IMR-90 (cell line): ENCODE data around the gene RPS3. TPM values are rescaled to one million over a fixed set of nuclear protein-coding genes. Genes with fewer than 3 reads are reported as not detected.

Experiments
- ATAC-seq: fragments of 200-7000 bp; cut with Tn5 transposase; 2 replicates; pipeline ENCODE4 v1.9.1; 2020; ENCODE audit warnings: low read depth, mild to moderate bottlenecking, moderate library complexity
- BruUV-seq: library from RNA; stranded (reverse); fragments of 400-500 nt; replicated peaks from 2 replicates; lab custom pipeline; 2021; lab: Mats Ljungman, UMichigan
- CTCF ChIA-PET: fragments of 300-600 bp; formaldehyde crosslinking; extraction: SDS; loops from one replicate; lab custom pipeline; 2021; ENCODE audit warnings: antibody characterized with exemption; lab: Yijun Ruan, JAX
- POLR2A ChIA-PET: fragments of 300-600 bp; sonication (Branson Sonifier 250); formaldehyde crosslinking; loops from one replicate; lab custom pipeline; 2022; ENCODE audit warnings: antibody characterized with exemption; ENCODE audit not compliant: unreplicated experiment; lab: Charles Lee
- DNase-seq: peaks from one replicate; pipeline ENCODE4 v3.0.0; 2013
- H2AFZ ChIP-seq: replicated peaks from 2 replicates; pipeline ENCODE3; 2013; ENCODE audit warnings: low read length, mild to moderate bottlenecking; ENCODE audit not compliant: poor library complexity
- H2AK5ac ChIP-seq: 2 replicates; pipeline ENCODE4 v1.6.1; 2013; ENCODE audit warnings: low read depth, low read length, inconsistent platforms
- H2AK9ac ChIP-seq: replicated peaks from 2 replicates; pipeline ENCODE3; 2013; ENCODE audit warnings: mild to moderate bottlenecking, low read depth, low read length, moderate library complexity; ENCODE audit not compliant: poor library complexity
- H2BK120ac ChIP-seq: 2 replicates; pipeline ENCODE4 v1.6.1; 2013; ENCODE audit warnings: low read depth, low read length, inconsistent platforms
- H2BK15ac ChIP-seq: 3 replicates; pipeline ENCODE4 v1.6.1; 2013; ENCODE audit warnings: low read depth, low read length, inconsistent platforms
- H2BK20ac ChIP-seq: 2 replicates; pipeline ENCODE4 v1.6.1; 2013; ENCODE audit warnings: low read depth, mild to moderate bottlenecking, inconsistent platforms, low read length, moderate library complexity
- H2BK5ac ChIP-seq: 2 replicates; pipeline ENCODE4 v1.6.1; 2013; ENCODE audit warnings: mild to moderate bottlenecking, low read depth, low read length, inconsistent platforms; ENCODE audit not compliant: poor library complexity, severe bottlenecking
- H3K14ac ChIP-seq: replicated peaks from 2 replicates; pipeline ENCODE4 v1.6.1; 2013; ENCODE audit warnings: low read depth, low read length, inconsistent platforms
- H3K18ac ChIP-seq: 2 replicates; pipeline ENCODE4 v1.6.1; 2013; ENCODE audit warnings: low read depth, low read length, control low read depth
- H3K23ac ChIP-seq: 2 replicates; pipeline ENCODE4 v1.6.1; 2013; ENCODE audit warnings: low read depth, low read length, inconsistent platforms
- H3K27ac ChIP-seq: 2 replicates; pipeline ENCODE4 v1.5.1; 2013; ENCODE audit warnings: mild to moderate bottlenecking, control low read depth, low read length; ENCODE audit not compliant: insufficient read depth
- H3K27me3 ChIP-seq: 2 replicates; pipeline ENCODE4 v1.6.1; 2013; ENCODE audit warnings: low read length; ENCODE audit not compliant: control insufficient read depth, insufficient read depth
- H3K36me3 ChIP-seq: 2 replicates; pipeline ENCODE4 v1.6.1; 2013; ENCODE audit warnings: low read length, mixed read lengths; ENCODE audit not compliant: control insufficient read depth, insufficient read depth
- H3K4ac ChIP-seq: 2 replicates; pipeline ENCODE4 v1.6.1; 2013; ENCODE audit warnings: low read depth, low read length, inconsistent platforms
- H3K4me1 ChIP-seq: 2 replicates; pipeline ENCODE4 v1.6.1; 2013; ENCODE audit warnings: low read length, mixed read lengths; ENCODE audit not compliant: control insufficient read depth, insufficient read depth
- H3K4me2 ChIP-seq: 2 replicates; pipeline ENCODE4 v1.6.1; 2013; ENCODE audit warnings: low read depth, mild to moderate bottlenecking, control low read depth, low read length, moderate library complexity
- H3K4me3 ChIP-seq: 2 replicates; pipeline ENCODE4 v1.5.1; 2013; ENCODE audit warnings: low read depth, mild to moderate bottlenecking, control low read depth, low read length, moderate library complexity; ENCODE audit not compliant: insufficient read depth
- H3K56ac ChIP-seq: 2 replicates; pipeline ENCODE4 v1.6.1; 2013; ENCODE audit warnings: low read length, inconsistent platforms; ENCODE audit not compliant: insufficient read depth; ENCODE audit errors: extremely low read depth
- H3K79me1 ChIP-seq, 2 experiments: 2 replicates each; pipeline ENCODE4 v1.6.1; 2013; ENCODE audit warnings: low read length in 2 of 2, inconsistent platforms in 1 of 2, low read depth in 1 of 2
- H3K9ac ChIP-seq: 2 replicates; pipeline ENCODE4 v1.6.1; 2013; ENCODE audit warnings: low read depth, low read length, control low read depth
- H3K9me1 ChIP-seq: 2 replicates; pipeline ENCODE4 v1.6.1; 2013; ENCODE audit warnings: low read length, inconsistent platforms; ENCODE audit not compliant: insufficient read depth
- H3K9me3 ChIP-seq: 2 replicates; pipeline ENCODE4 v1.6.1; 2013; ENCODE audit warnings: low read length; ENCODE audit not compliant: control insufficient read depth, insufficient read depth
- H4K20me1 ChIP-seq: 2 replicates; pipeline ENCODE4 v1.6.1; 2013; ENCODE audit warnings: low read length, inconsistent platforms; ENCODE audit not compliant: insufficient read depth
- H4K5ac ChIP-seq: 2 replicates; pipeline ENCODE4 v1.6.1; 2013; ENCODE audit warnings: mild to moderate bottlenecking, low read depth, low read length, control low read depth
- H4K8ac ChIP-seq, 2 experiments: 2 replicates each; pipeline ENCODE4 v1.6.1; 2013; ENCODE audit warnings: low read depth in 2 of 2, low read length in 2 of 2, control low read depth in 1 of 2, inconsistent platforms in 1 of 2
- H4K91ac ChIP-seq: 2 replicates; pipeline ENCODE4 v1.6.1; 2013; ENCODE audit warnings: low read depth, low read length, inconsistent platforms; ENCODE audit not compliant: insufficient read depth
- BHLHE40 ChIP-seq: fragments of 150-350 bp; IDR thresholded peaks from 2 replicates; pipeline ENCODE4 v1.6.1; 2016; ENCODE audit warnings: mild to moderate bottlenecking, low read depth, low read length
- CEBPB ChIP-seq: IDR thresholded peaks from 2 replicates; pipeline ENCODE4 v1.6.1; 2012; ENCODE audit warnings: low read depth, low read length, improper control_type of control experiment
- CHD1 ChIP-seq: IDR thresholded peaks from 2 replicates; pipeline ENCODE4 v1.6.1; 2012; ENCODE audit warnings: low read depth, low read length, improper control_type of control experiment
- FOS ChIP-seq: fragments of 150-350 bp; IDR thresholded peaks from 2 replicates; pipeline ENCODE4 v1.6.1; 2016; ENCODE audit warnings: low read depth, low read length
- MAFK ChIP-seq: IDR thresholded peaks from 2 replicates; pipeline ENCODE4 v1.6.1; 2012; ENCODE audit warnings: low read depth, low read length, improper control_type of control experiment
- MAZ ChIP-seq: IDR thresholded peaks from 2 replicates; pipeline ENCODE4 v1.6.1; 2012; ENCODE audit warnings: low read depth, mild to moderate bottlenecking, low read length, improper control_type of control experiment, moderate library complexity, borderline replicate concordance
- MXI1 ChIP-seq: IDR thresholded peaks from 2 replicates; pipeline ENCODE4 v1.6.1; 2012; ENCODE audit warnings: low read depth, mild to moderate bottlenecking, low read length, moderate library complexity, borderline replicate concordance
- NFE2L2 ChIP-seq: fragments of 150-350 bp; IDR thresholded peaks from 2 replicates; pipeline ENCODE4 v1.6.1; 2016; ENCODE audit warnings: low read depth, mild to moderate bottlenecking, low read length
- POLR2A ChIP-seq: IDR thresholded peaks from 2 replicates; pipeline ENCODE4 v1.6.1; 2012; ENCODE audit warnings: mild to moderate bottlenecking, low read depth, low read length
- RAD21 ChIP-seq: IDR thresholded peaks from 2 replicates; pipeline ENCODE4 v1.6.1; 2012; ENCODE audit warnings: low read length, improper control_type of control experiment
- RCOR1 ChIP-seq: IDR thresholded peaks from 2 replicates; pipeline ENCODE4 v1.6.1; 2012; ENCODE audit warnings: mild to moderate bottlenecking, low read length, improper control_type of control experiment; ENCODE audit not compliant: insufficient replicate concordance
- SMC3 ChIP-seq: fragments of 150-350 bp; IDR thresholded peaks from 2 replicates; pipeline ENCODE4 v1.6.1; 2016; ENCODE audit warnings: low read depth, mild to moderate bottlenecking, antibody characterized with exemption, low read length, moderate library complexity
- WGBS, 2 experiments: methylation state at CpG; one replicate each; pipeline versions ENCODE4 v1.1.5 to v1.1.7; 2013; ENCODE audit warnings: missing lambda C conversion rate in 2 of 2; ENCODE audit not compliant: insufficient read length in 1 of 2; ENCODE audit errors: extremely low coverage in 2 of 2; 5-methylcytosine and 5-hydroxymethylcytosine counted together
- dilution Hi-C: fragments of 300-500 bp; cut with HindIII; formaldehyde crosslinking; loops from one replicate; pipeline ENCODE4 v1.14.3; 2018; ENCODE audit warnings: low sequenced_read_pairs; ENCODE audit not compliant: unreplicated experiment
- in situ Hi-C: fragments of 300-500 bp; cut with MboI; formaldehyde crosslinking; loops from 3 replicates; pipeline ENCODE4 v1.14.3; 2019; ENCODE audit warnings: low sequenced_read_pairs, inconsistent platforms, mixed read lengths
- intact Hi-C: fragments of 100-400 bp; cut with micrococcal nuclease; formaldehyde crosslinking; loops from 2 replicates; pipeline ENCODE4 v1.10.0; 2022
- polyA plus RNA-seq, 3 experiments: library from polyadenylated mRNA; depleted of rRNA; stranded (reverse); fragments of >200 nt; gene quantifications; 2 replicates each; pipeline ENCODE4 v1.2.3, GENCODE V29; 2012; ENCODE audit warnings: low replicate concordance in 1 of 3
- total RNA-seq: library from RNA; depleted of rRNA; stranded (reverse); fragments of >200 nt; gene quantifications from 2 replicates; pipeline ENCODE4 v1.2.3, GENCODE V29; 2012
- TF ChIP-seq, protein P1 (sequence below): fragments of 150-350 bp; IDR thresholded peaks from 2 replicates; pipeline ENCODE4 v1.6.1; 2016; ENCODE audit warnings: low read depth, mild to moderate bottlenecking, low read length, moderate library complexity, borderline replicate concordance
- TF ChIP-seq, protein P2 (sequence below): fragments of 150-350 bp; IDR thresholded peaks from 2 replicates; pipeline ENCODE4 v1.6.1; 2017; ENCODE audit warnings: mild to moderate bottlenecking, antibody characterized with exemption, low read length, low read depth
- TF ChIP-seq, protein P3 (sequence below): conservative IDR thresholded peaks from 2 replicates; pipeline ENCODE4 v1.5.1; 2012; ENCODE audit warnings: mild to moderate bottlenecking, low read depth, low read length, improper control_type of control experiment

The RPS3 gene
- total and polyA plus RNA-seq, 2 of the 4 experiments (the other 2 are of a cell fraction), result 2,360 to 2,477 TPM

DNA sequence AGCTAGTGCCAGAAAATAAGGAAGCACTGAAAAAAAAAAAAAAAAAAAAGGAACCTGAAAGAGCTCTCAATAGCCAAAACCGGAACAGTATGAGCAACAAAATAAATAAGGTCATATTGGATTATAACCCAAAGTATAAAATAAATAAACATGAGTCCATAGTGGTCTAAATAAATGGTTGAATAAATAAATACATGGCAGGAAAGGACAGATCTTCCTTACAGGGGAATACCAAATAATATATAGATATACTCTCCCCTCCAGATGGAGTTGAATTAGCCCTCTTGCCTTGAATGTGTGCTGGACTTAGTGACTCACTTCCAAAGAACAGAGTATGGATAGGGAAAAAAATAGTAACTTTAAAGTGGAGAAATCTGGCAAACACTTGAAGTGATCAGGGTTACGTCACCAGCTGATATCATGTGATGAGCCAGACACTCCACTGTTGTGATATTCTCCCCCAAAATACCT, 33.6 kb upstream of the RPS3 start:
- H2AK5ac ChIP-seq, result no peak overlapping the region
- no peak overlapping the region for H3K18ac ChIP-seq
- no peak overlapping the region for H3K4me2 ChIP-seq
- no peak overlapping the region for H2BK20ac ChIP-seq
- DNase-seq, result peak; percentile 84
- no peak overlapping the region for H3K27ac ChIP-seq
- no peaks in the 10 kb centered on the region for H3K36me3 ChIP-seq
- no peak overlapping the region for H3K9ac ChIP-seq
- dilution Hi-C loops, result no loop called here
- H3K9me1 ChIP-seq, result no peaks in the 10 kb centered on the region
- H2AK9ac ChIP-seq, result no peak overlapping the region
- ATAC-seq, result peak; percentile 85
- no peak overlapping the region for H3K14ac ChIP-seq
- H3K79me1 ChIP-seq, result no peaks in the 10 kb centered on the region
- H2BK120ac ChIP-seq, result no peak overlapping the region
- no peak overlapping the region for H4K5ac ChIP-seq
- in situ Hi-C loops, result no loop called here
- H2BK15ac ChIP-seq, result no peak overlapping the region; the same call in 2 of the 3 replicates
- peaks cover 16% of the 10 kb centered on the region for H3K27me3 ChIP-seq
- peaks cover 4% of the 10 kb centered on the region; the same call in 1 of the 2 replicates for H3K4me1 ChIP-seq
- no peak overlapping the region for H3K56ac ChIP-seq
- no peak overlapping the region for H2BK5ac ChIP-seq
- no TSS peak for BruUV-seq
- intact Hi-C loops, result no loop called here
- peaks cover 12% of the 10 kb centered on the region for H3K9me3 ChIP-seq
- POLR2A ChIA-PET, result interaction anchor here (0.6 kb wide), 1 partner anchor 63 kb away, joined by 5 read pairs; no protein-coding TSS in a partner anchor
- H2AFZ ChIP-seq, result no peak overlapping the region
- no peaks in the 10 kb centered on the region for H4K20me1 ChIP-seq
- H3K4ac ChIP-seq, result no peak overlapping the region
- TF ChIP-seq SMC3 (no peak), MAFK (no peak), CHD1 (no peak), MAZ (no peak), RAD21 (no peak), MXI1 (no peak), BHLHE40 (no peak), NFE2L2 (no peak), POLR2A (no peak), FOS (peak; percentile 9; the same call in 1 of the 2 replicates), CEBPB (peak; percentile 70), RCOR1 (no peak)
- TF ChIP-seq, protein P1, sequence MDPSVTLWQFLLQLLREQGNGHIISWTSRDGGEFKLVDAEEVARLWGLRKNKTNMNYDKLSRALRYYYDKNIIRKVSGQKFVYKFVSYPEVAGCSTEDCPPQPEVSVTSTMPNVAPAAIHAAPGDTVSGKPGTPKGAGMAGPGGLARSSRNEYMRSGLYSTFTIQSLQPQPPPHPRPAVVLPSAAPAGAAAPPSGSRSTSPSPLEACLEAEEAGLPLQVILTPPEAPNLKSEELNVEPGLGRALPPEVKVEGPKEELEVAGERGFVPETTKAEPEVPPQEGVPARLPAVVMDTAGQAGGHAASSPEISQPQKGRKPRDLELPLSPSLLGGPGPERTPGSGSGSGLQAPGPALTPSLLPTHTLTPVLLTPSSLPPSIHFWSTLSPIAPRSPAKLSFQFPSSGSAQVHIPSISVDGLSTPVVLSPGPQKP, result no peak
- TF ChIP-seq, protein P2, sequence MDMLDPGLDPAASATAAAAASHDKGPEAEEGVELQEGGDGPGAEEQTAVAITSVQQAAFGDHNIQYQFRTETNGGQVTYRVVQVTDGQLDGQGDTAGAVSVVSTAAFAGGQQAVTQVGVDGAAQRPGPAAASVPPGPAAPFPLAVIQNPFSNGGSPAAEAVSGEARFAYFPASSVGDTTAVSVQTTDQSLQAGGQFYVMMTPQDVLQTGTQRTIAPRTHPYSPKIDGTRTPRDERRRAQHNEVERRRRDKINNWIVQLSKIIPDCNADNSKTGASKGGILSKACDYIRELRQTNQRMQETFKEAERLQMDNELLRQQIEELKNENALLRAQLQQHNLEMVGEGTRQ, result peak; percentile 53
- TF ChIP-seq, protein P3, sequence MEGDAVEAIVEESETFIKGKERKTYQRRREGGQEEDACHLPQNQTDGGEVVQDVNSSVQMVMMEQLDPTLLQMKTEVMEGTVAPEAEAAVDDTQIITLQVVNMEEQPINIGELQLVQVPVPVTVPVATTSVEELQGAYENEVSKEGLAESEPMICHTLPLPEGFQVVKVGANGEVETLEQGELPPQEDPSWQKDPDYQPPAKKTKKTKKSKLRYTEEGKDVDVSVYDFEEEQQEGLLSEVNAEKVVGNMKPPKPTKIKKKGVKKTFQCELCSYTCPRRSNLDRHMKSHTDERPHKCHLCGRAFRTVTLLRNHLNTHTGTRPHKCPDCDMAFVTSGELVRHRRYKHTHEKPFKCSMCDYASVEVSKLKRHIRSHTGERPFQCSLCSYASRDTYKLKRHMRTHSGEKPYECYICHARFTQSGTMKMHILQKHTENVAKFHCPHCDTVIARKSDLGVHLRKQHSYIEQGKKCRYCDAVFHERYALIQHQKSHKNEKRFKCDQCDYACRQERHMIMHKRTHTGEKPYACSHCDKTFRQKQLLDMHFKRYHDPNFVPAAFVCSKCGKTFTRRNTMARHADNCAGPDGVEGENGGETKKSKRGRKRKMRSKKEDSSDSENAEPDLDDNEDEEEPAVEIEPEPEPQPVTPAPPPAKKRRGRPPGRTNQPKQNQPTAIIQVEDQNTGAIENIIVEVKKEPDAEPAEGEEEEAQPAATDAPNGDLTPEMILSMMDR, result no peak
- whole genome bisulfite sequencing, 2 experiments, result no CpG with 5 or more reads among the region's 2 CpGs
- H4K91ac ChIP-seq, result no peak overlapping the region
- no peak overlapping the region for H3K23ac ChIP-seq
- no peak overlapping the region for H4K8ac ChIP-seq
- no peak overlapping the region for H3K4me3 ChIP-seq
- CTCF ChIA-PET, result no interaction called here
